Osteoblast (primary cell): ENCODE results near the gene MICAL3. TPM values are rescaled to one million over a fixed set of nuclear protein-coding genes. Genes with fewer than 3 reads are reported as not detected.
A peak's percentile ranks its signal among the peaks of the same experiment; 100 is the strongest.
"Not testable (repeated sequence)": the region's sequence is repeated elsewhere in the genome, so short reads cannot be mapped to it uniquely, and the experiment has no call there.

Experiments
- DNase-seq: peaks from one replicate; pipeline ENCODE4 v3.0.0; 2011; ENCODE audit warnings: low spot score, mixed read lengths; ENCODE audit not compliant: insufficient read length; ENCODE audit errors: missing footprints
- H2AFZ ChIP-seq: 2 replicates; pipeline ENCODE4 v1.6.0; 2011; ENCODE audit warnings: mild to moderate bottlenecking, low read length
- H3K27ac ChIP-seq: 2 replicates; pipeline ENCODE4 v1.5.1; 2011; ENCODE audit warnings: mild to moderate bottlenecking, low read depth, low read length, moderate library complexity
- H3K27me3 ChIP-seq: 2 replicates; pipeline ENCODE4 v1.6.0; 2012; ENCODE audit warnings: mild to moderate bottlenecking, control low read depth, inconsistent platforms, low read length, moderate library complexity; ENCODE audit not compliant: insufficient read depth
- H3K36me3 ChIP-seq: 2 replicates; pipeline ENCODE4 v1.5.1; 2011; ENCODE audit warnings: mild to moderate bottlenecking, low read length, control low read depth, moderate library complexity; ENCODE audit not compliant: insufficient read depth
- H3K4me1 ChIP-seq: 2 replicates; pipeline ENCODE4 v1.5.1; 2011; ENCODE audit warnings: mild to moderate bottlenecking, low read length, control low read depth, moderate library complexity; ENCODE audit not compliant: insufficient read depth
- H3K4me2 ChIP-seq: 2 replicates; pipeline ENCODE4 v1.6.0; 2011; ENCODE audit warnings: mild to moderate bottlenecking, low read length; ENCODE audit not compliant: insufficient read depth
- H3K4me3 ChIP-seq: fragments of 200-600 bp; sonication (generic); 3 replicates; pipeline ENCODE4 v1.5.1; 2012; ENCODE audit warnings: mild to moderate bottlenecking, low read length, inconsistent platforms; ENCODE audit not compliant: insufficient read depth
- H3K79me2 ChIP-seq: 2 replicates; pipeline ENCODE4 v1.6.0; 2012; ENCODE audit warnings: mild to moderate bottlenecking, low read length, control low read depth, inconsistent platforms; ENCODE audit not compliant: insufficient read depth
- H3K9me3 ChIP-seq: 2 replicates; pipeline ENCODE4 v1.5.1; 2011; ENCODE audit warnings: low read depth, low read length, control low read depth
- H4K20me1 ChIP-seq: 2 replicates; pipeline ENCODE4 v1.6.0; 2012; ENCODE audit warnings: mild to moderate bottlenecking, low read length, control low read depth; ENCODE audit not compliant: insufficient read depth
- CTCF ChIP-seq: IDR thresholded peaks from 2 replicates; pipeline ENCODE4 v1.5.1; 2011; ENCODE audit warnings: mild to moderate bottlenecking, low read depth, low read length, moderate library complexity; ENCODE audit errors: extremely low read depth
- total RNA-seq: library from RNA; depleted of rRNA; stranded (reverse); fragments of >200 nt; gene quantifications from 2 replicates; pipeline ENCODE4 v1.2.3, GENCODE V29; 2012

MICAL3 gene
- total RNA-seq, 1 donor = 35.1 TPM

- Histone ChIP-seq H3K79me2 (peaks cover 21% of the 10 kb centered on the region), H2AFZ (no peak overlapping the region), H3K4me3 (no peak overlapping the region), H3K27me3 (no peaks in the 10 kb centered on the region), H3K4me2 (no peak overlapping the region), H3K27ac (no peak overlapping the region), H4K20me1 (peaks cover 19% of the 10 kb centered on the region), H3K36me3 (no peaks in the 10 kb centered on the region), H3K9me3 (no peaks in the 10 kb centered on the region), H3K4me1 (peaks cover 8% of the 10 kb centered on the region)
- TF ChIP-seq CTCF = no peak
- DNase-seq = peak; percentile 68
Observed at GRCh38 chr22:17767233-17768065, 256.9 kb downstream of the MICAL3 start.

- H3K4me2 ChIP-seq, H3K9me3 ChIP-seq, H3K27ac ChIP-seq, H3K27me3 ChIP-seq, H3K4me1 ChIP-seq, H3K4me3 ChIP-seq, H2AFZ ChIP-seq, DNase-seq, H3K36me3 ChIP-seq: not testable (repeated sequence)
- Histone ChIP-seq H4K20me1 (peaks cover 10% of the 10 kb centered on the region), H3K79me2 (peaks cover 19% of the 10 kb centered on the region)
Observed at GRCh38 chr22:17764852-17765251, 259.5 kb downstream of the MICAL3 start.

DNA sequence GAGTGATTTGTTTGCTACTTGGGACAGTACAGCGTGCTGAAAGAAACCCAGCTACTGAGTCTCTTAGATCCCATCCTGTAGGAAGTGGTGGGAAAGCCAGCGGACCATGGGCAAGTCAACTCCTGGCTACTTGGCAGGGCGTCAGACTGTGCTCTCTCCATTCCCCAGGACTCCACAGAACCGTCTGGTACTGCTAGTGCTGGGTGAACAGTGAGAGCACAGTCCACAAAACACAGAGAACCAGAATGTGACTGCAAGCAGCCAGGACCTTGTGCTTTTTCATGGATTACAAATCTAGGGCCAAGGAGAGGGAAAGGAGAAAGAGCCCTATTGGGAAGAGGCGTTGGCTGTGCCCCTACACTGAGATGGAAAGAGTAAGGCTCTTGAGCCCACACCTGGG, 260.3 kb downstream of the MICAL3 start:
- H3K4me1 ChIP-seq = no peaks in the 10 kb centered on the region
- no peak overlapping the region for H3K4me2 ChIP-seq
- H3K36me3 ChIP-seq = no peaks in the 10 kb centered on the region
- no peak overlapping the region for H3K27ac ChIP-seq
- H3K79me2 ChIP-seq = peaks cover 15% of the 10 kb centered on the region
- no peak overlapping the region for H3K4me3 ChIP-seq
- no peak for TF ChIP-seq CTCF
- no peak for DNase-seq
- H2AFZ ChIP-seq = no peak overlapping the region
- no peaks in the 10 kb centered on the region for H3K27me3 ChIP-seq
- H3K9me3 ChIP-seq = no peaks in the 10 kb centered on the region
- peaks cover 10% of the 10 kb centered on the region for H4K20me1 ChIP-seq

GRCh38 chr22:17763442-17763841, 260.9 kb downstream of the MICAL3 start:
- H4K20me1 ChIP-seq = peaks cover 12% of the 10 kb centered on the region

GRCh38 chr22:17761138-17761488, 263.2 kb downstream of the MICAL3 start:
- peaks cover 7% of the 10 kb centered on the region for H4K20me1 ChIP-seq
- no peak overlapping the region for H3K27ac ChIP-seq
- no peak for TF ChIP-seq CTCF
- H2AFZ ChIP-seq = no peak overlapping the region
- no peaks in the 10 kb centered on the region for H3K4me1 ChIP-seq
- no peak for DNase-seq
- peaks cover 20% of the 10 kb centered on the region for H3K79me2 ChIP-seq
- H3K27me3 ChIP-seq = no peaks in the 10 kb centered on the region
- H3K36me3 ChIP-seq = no peaks in the 10 kb centered on the region
- H3K4me2 ChIP-seq = no peak overlapping the region
- no peaks in the 10 kb centered on the region for H3K9me3 ChIP-seq
- no peak overlapping the region for H3K4me3 ChIP-seq

More at GRCh38 chr22:17763442-17763841, 260.9 kb downstream of the MICAL3 start:
- H3K79me2 ChIP-seq = peaks cover 18% of the 10 kb centered on the region
- H3K4me3 ChIP-seq, H2AFZ ChIP-seq, H3K27ac ChIP-seq, H3K27me3 ChIP-seq, H3K4me2 ChIP-seq, H3K4me1 ChIP-seq, DNase-seq, H3K9me3 ChIP-seq, H3K36me3 ChIP-seq: not testable (repeated sequence)
